Measurements from ENCODE around the gene MANBA.

DNA sequence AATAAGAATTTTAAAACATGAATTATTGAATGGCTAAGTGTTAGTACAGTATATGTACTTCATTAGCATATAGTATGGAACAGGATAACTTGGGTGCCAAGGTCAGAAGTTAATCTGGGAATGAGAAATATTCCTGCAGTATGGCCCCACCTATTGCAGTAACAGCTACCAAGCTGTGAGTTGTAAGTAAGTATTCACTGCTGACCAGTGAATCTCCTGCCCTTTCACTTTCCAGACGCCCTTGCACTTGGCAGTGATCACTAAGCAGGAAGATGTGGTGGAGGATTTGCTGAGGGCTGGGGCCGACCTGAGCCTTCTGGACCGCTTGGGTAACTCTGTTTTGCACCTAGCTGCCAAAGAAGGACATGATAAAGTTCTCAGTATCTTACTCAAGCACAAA is 154.5 kb downstream of the MANBA start:
- no peak for TF ChIP-seq ZXDB (tag by site-specific recombination; IDR thresholded peaks at IDR 0.05)
- TF ChIP-seq, protein P1, sequence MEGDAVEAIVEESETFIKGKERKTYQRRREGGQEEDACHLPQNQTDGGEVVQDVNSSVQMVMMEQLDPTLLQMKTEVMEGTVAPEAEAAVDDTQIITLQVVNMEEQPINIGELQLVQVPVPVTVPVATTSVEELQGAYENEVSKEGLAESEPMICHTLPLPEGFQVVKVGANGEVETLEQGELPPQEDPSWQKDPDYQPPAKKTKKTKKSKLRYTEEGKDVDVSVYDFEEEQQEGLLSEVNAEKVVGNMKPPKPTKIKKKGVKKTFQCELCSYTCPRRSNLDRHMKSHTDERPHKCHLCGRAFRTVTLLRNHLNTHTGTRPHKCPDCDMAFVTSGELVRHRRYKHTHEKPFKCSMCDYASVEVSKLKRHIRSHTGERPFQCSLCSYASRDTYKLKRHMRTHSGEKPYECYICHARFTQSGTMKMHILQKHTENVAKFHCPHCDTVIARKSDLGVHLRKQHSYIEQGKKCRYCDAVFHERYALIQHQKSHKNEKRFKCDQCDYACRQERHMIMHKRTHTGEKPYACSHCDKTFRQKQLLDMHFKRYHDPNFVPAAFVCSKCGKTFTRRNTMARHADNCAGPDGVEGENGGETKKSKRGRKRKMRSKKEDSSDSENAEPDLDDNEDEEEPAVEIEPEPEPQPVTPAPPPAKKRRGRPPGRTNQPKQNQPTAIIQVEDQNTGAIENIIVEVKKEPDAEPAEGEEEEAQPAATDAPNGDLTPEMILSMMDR (tag by site-specific recombination; IDR thresholded peaks at IDR 0.05), result no peak
- TF ChIP-seq, protein P2, sequence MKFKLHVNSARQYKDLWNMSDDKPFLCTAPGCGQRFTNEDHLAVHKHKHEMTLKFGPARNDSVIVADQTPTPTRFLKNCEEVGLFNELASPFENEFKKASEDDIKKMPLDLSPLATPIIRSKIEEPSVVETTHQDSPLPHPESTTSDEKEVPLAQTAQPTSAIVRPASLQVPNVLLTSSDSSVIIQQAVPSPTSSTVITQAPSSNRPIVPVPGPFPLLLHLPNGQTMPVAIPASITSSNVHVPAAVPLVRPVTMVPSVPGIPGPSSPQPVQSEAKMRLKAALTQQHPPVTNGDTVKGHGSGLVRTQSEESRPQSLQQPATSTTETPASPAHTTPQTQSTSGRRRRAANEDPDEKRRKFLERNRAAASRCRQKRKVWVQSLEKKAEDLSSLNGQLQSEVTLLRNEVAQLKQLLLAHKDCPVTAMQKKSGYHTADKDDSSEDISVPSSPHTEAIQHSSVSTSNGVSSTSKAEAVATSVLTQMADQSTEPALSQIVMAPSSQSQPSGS (tag by site-specific recombination; IDR thresholded peaks at IDR 0.05; ENCODE audit: low read depth), result no peak
- TF ChIP-seq, protein P3, sequence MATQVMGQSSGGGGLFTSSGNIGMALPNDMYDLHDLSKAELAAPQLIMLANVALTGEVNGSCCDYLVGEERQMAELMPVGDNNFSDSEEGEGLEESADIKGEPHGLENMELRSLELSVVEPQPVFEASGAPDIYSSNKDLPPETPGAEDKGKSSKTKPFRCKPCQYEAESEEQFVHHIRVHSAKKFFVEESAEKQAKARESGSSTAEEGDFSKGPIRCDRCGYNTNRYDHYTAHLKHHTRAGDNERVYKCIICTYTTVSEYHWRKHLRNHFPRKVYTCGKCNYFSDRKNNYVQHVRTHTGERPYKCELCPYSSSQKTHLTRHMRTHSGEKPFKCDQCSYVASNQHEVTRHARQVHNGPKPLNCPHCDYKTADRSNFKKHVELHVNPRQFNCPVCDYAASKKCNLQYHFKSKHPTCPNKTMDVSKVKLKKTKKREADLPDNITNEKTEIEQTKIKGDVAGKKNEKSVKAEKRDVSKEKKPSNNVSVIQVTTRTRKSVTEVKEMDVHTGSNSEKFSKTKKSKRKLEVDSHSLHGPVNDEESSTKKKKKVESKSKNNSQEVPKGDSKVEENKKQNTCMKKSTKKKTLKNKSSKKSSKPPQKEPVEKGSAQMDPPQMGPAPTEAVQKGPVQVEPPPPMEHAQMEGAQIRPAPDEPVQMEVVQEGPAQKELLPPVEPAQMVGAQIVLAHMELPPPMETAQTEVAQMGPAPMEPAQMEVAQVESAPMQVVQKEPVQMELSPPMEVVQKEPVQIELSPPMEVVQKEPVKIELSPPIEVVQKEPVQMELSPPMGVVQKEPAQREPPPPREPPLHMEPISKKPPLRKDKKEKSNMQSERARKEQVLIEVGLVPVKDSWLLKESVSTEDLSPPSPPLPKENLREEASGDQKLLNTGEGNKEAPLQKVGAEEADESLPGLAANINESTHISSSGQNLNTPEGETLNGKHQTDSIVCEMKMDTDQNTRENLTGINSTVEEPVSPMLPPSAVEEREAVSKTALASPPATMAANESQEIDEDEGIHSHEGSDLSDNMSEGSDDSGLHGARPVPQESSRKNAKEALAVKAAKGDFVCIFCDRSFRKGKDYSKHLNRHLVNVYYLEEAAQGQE (tag by site-specific recombination; IDR thresholded peaks at IDR 0.05), result no peak
- no peak for TF ChIP-seq ZBTB1 (tag by site-specific recombination; IDR thresholded peaks at IDR 0.05)
- TF ChIP-seq, protein P4, sequence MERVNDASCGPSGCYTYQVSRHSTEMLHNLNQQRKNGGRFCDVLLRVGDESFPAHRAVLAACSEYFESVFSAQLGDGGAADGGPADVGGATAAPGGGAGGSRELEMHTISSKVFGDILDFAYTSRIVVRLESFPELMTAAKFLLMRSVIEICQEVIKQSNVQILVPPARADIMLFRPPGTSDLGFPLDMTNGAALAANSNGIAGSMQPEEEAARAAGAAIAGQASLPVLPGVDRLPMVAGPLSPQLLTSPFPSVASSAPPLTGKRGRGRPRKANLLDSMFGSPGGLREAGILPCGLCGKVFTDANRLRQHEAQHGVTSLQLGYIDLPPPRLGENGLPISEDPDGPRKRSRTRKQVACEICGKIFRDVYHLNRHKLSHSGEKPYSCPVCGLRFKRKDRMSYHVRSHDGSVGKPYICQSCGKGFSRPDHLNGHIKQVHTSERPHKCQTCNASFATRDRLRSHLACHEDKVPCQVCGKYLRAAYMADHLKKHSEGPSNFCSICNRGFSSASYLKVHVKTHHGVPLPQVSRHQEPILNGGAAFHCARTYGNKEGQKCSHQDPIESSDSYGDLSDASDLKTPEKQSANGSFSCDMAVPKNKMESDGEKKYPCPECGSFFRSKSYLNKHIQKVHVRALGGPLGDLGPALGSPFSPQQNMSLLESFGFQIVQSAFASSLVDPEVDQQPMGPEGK (tag by site-specific recombination; IDR thresholded peaks at IDR 0.05), result no peak
- no peak for TF ChIP-seq EGR2 (tag by site-specific recombination; IDR thresholded peaks at IDR 0.05; ENCODE audit: low read depth)
- TF ChIP-seq, protein P5, sequence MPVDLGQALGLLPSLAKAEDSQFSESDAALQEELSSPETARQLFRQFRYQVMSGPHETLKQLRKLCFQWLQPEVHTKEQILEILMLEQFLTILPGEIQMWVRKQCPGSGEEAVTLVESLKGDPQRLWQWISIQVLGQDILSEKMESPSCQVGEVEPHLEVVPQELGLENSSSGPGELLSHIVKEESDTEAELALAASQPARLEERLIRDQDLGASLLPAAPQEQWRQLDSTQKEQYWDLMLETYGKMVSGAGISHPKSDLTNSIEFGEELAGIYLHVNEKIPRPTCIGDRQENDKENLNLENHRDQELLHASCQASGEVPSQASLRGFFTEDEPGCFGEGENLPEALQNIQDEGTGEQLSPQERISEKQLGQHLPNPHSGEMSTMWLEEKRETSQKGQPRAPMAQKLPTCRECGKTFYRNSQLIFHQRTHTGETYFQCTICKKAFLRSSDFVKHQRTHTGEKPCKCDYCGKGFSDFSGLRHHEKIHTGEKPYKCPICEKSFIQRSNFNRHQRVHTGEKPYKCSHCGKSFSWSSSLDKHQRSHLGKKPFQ (tag by site-specific recombination; IDR thresholded peaks at IDR 0.05), result no peak
- TF ChIP-seq ZNF311 (tag by site-specific recombination; IDR thresholded peaks at IDR 0.05; ENCODE audit: borderline replicate concordance), result no peak
- no peak for TF ChIP-seq ZNF138 (tag by site-specific recombination; IDR thresholded peaks at IDR 0.05; ENCODE audit: borderline replicate concordance)
- TF ChIP-seq, protein P6, sequence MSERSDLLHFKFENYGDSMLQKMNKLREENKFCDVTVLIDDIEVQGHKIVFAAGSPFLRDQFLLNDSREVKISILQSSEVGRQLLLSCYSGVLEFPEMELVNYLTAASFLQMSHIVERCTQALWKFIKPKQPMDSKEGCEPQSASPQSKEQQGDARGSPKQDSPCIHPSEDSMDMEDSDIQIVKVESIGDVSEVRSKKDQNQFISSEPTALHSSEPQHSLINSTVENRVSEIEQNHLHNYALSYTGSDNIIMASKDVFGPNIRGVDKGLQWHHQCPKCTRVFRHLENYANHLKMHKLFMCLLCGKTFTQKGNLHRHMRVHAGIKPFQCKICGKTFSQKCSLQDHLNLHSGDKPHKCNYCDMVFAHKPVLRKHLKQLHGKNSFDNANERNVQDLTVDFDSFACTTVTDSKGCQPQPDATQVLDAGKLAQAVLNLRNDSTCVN (tag by site-specific recombination; optimal IDR thresholded peaks at IDR 0.05), result no peak
- no peak for TF ChIP-seq YY1 (tag by site-specific recombination; IDR thresholded peaks at IDR 0.05)
- TF ChIP-seq ZNF561 (tag by site-specific recombination; IDR thresholded peaks at IDR 0.05; ENCODE audit: borderline replicate concordance), result no peak
